ENCODE data around the gene GAS2L1.

- TF ChIP-seq REST (IDR thresholded peaks at IDR 0.05; ENCODE audit: insufficient read depth in 1 of 2, low read depth in 2 of 2, low read length in 2 of 2) (no peak), POLR2AphosphoS5 (IDR thresholded peaks at IDR 0.05; ENCODE audit: low read depth, low read length) (no peak), TAF1 (IDR thresholded peaks at IDR 0.05; ENCODE audit: borderline replicate concordance, insufficient read depth, low read length) (no peak), SIN3A (IDR thresholded peaks at IDR 0.05; ENCODE audit: borderline replicate concordance, insufficient read depth, low read length) (no peak), FOXP2 (optimal IDR thresholded peaks at IDR 0.05; ENCODE audit: borderline replicate concordance, extremely low read depth, extremely low read length, insufficient read depth) (no peak)
Measured at GRCh38 chr22:29325356-29325755, 18.9 kb downstream of the GAS2L1 start.
